A549 (cell line): ENCODE results near the gene ZNF860. TPM values are rescaled to one million over a fixed set of nuclear protein-coding genes. Genes with fewer than 3 reads are reported as not detected.

Source experiments
- ATAC-seq, 2 experiments: fragments of 200-7000 bp in 1 of 2; fragments of >200 bp in 1 of 2; cut with Nextera tagmentation in 1 of 2; cut with Tn5 transposase in 1 of 2; 3 replicates each; pipeline versions ENCODE4 v1.8.0 to v1.9.1; 2018 to 2020; ENCODE audit warnings: mild to moderate bottlenecking in 1 of 2, moderate library complexity in 1 of 2
- CTCF ChIA-PET: fragments of 300-600 bp; sonication (Branson Sonifier 250); formaldehyde crosslinking; extraction: SDS; loops from one replicate; lab custom pipeline; 2021; ENCODE audit warnings: antibody characterized with exemption, inconsistent platforms; lab: Yijun Ruan, JAX
- POLR2A ChIA-PET: fragments of 350-600 bp; formaldehyde crosslinking; extraction: SDS; loops from one replicate; lab custom pipeline; 2021; ENCODE audit warnings: antibody characterized with exemption, inconsistent platforms; lab: Yijun Ruan, JAX
- DNase-seq, 2 experiments: peaks; one replicate each; pipeline versions ENCODE4 v3.0.0 to v3.0.0-alpha.2; 2011 to 2016; ENCODE audit warnings: low read depth in 1 of 2, low spot score in 1 of 2
- FAIRE-seq: peaks from 2 replicates; lab custom pipeline; 2011; peaks lifted over from hg19 to GRCh38; lab: Jason Lieb, UNC
- H3K27ac ChIP-seq, 2 experiments: fragments of >200 bp; sonication (Bioruptor Twin); formaldehyde crosslinking; 3 replicates each; pipeline ENCODE4 v1.5.1; 2016 to 2017
- H3K4me1 ChIP-seq: fragments of >200 bp; sonication (Bioruptor Twin); formaldehyde crosslinking; 3 replicates; pipeline ENCODE4 v1.6.1; 2016
- H3K4me2 ChIP-seq: fragments of >200 bp; sonication (Bioruptor Twin); formaldehyde crosslinking; 3 replicates; pipeline ENCODE4 v1.6.1; 2016
- H3K4me3 ChIP-seq: fragments of >200 bp; sonication (Bioruptor Twin); formaldehyde crosslinking; 3 replicates; pipeline ENCODE4 v1.5.1; 2016
- H3K9me3 ChIP-seq: fragments of >200 bp; sonication (Bioruptor Twin); formaldehyde crosslinking; 3 replicates; pipeline ENCODE4 v1.6.1; 2016
- CHD4 ChIP-seq: fragments of 200-600 bp; sonication (generic); IDR thresholded peaks from 2 replicates; pipeline ENCODE4 v1.6.1; 2016; ENCODE audit warnings: antibody characterized with exemption, mild to moderate bottlenecking, borderline replicate concordance
- CTCF ChIP-seq: fragments of >200 bp; sonication (Bioruptor Twin); formaldehyde crosslinking; IDR thresholded peaks from 3 replicates; pipeline ENCODE4 v1.5.1; 2016
- EP300 ChIP-seq, 2 experiments: fragments of >200 bp; sonication (Bioruptor Twin); formaldehyde crosslinking; IDR thresholded peaks; 2 replicates in 1 of 2; 3 replicates in 1 of 2; pipeline ENCODE4 v1.6.1; 2016 to 2017
- FOSL2 ChIP-seq, 2 experiments: fragments of 450-650 bp in 1 of 2; fragments of >200 bp in 1 of 2; sonication (Bioruptor Twin) in 1 of 2; formaldehyde crosslinking; IDR thresholded peaks; 2 replicates each; pipeline versions ENCODE4 v1.5.0 to v1.6.1; 2016 to 2020; ENCODE audit warnings: mild to moderate bottlenecking in 1 of 2, moderate library complexity in 1 of 2
- FOXS1 ChIP-seq: fragments of 250-450 bp; sonication (Bioruptor Pico); IDR thresholded peaks from 2 replicates; pipeline ENCODE4 v1.5.0; 2020; ENCODE audit warnings: mild to moderate bottlenecking, moderate library complexity
- HEYL ChIP-seq: fragments of 250-450 bp; sonication (Bioruptor Pico); IDR thresholded peaks from 2 replicates; pipeline ENCODE4 v1.8.0; 2021; ENCODE audit warnings: mild to moderate bottlenecking, moderate library complexity
- HMGXB4 ChIP-seq: fragments of 250-450 bp; sonication (Bioruptor Pico); IDR thresholded peaks from 2 replicates; pipeline ENCODE4 v1.5.0; 2021; ENCODE audit warnings: mild to moderate bottlenecking, moderate library complexity, borderline replicate concordance
- JUN ChIP-seq, 2 experiments: fragments of >200 bp; sonication (Bioruptor Twin); formaldehyde crosslinking; IDR thresholded peaks; 2 replicates in 1 of 2; 3 replicates in 1 of 2; pipeline ENCODE4 v1.6.1; 2016 to 2017
- NFE2L2 ChIP-seq: fragments of 150-350 bp; conservative IDR thresholded peaks from 2 replicates; pipeline ENCODE4 v1.6.1; 2014; ENCODE audit warnings: low read length
- NR3C1 ChIP-seq: fragments of >200 bp; sonication (Bioruptor Twin); formaldehyde crosslinking; IDR thresholded peaks from 3 replicates; pipeline ENCODE4 v1.6.1; 2017
- POLR2A ChIP-seq: IDR thresholded peaks from 2 replicates; pipeline ENCODE4 v1.6.1; 2012; ENCODE audit warnings: mild to moderate bottlenecking, low read length
- RARB ChIP-seq: fragments of 250-450 bp; sonication (Bioruptor Pico); IDR thresholded peaks from 2 replicates; pipeline ENCODE4 v1.8.0; 2021; ENCODE audit warnings: mild to moderate bottlenecking, moderate library complexity
- SMC3 ChIP-seq: fragments of >200 bp; sonication (Bioruptor Twin); formaldehyde crosslinking; IDR thresholded peaks from 3 replicates; pipeline ENCODE4 v1.6.1; 2018; ENCODE audit warnings: inconsistent platforms
- USF2 ChIP-seq: fragments of 450-650 bp; IDR thresholded peaks from 2 replicates; pipeline ENCODE4 v1.6.1; 2014; ENCODE audit warnings: antibody characterized with exemption
- ZC3H11A ChIP-seq: fragments of 450-650 bp; IDR thresholded peaks from 2 replicates; pipeline ENCODE4 v1.6.1; 2014; ENCODE audit warnings: antibody characterized with exemption, mild to moderate bottlenecking
- ZSCAN20 ChIP-seq: fragments of 250-450 bp; sonication (Bioruptor Pico); IDR thresholded peaks from 2 replicates; pipeline ENCODE4 v1.8.0; 2022; ENCODE audit warnings: mild to moderate bottlenecking, moderate library complexity
- WGBS: methylation state at CpG from one replicate; pipeline ENCODE4 v1.1.6; 2017; ENCODE audit errors: missing lambda C conversion rate; 5-methylcytosine and 5-hydroxymethylcytosine counted together
- polyA plus RNA-seq, 4 experiments: library from polyadenylated mRNA; depleted of rRNA in 3 of 4; stranded (reverse); fragments of >200 nt; fragmentation: RNase III in 1 of 4; extraction: RNeasy Plus Mini Kit Qiagen cat#74134 plus additional on column Dnase treatment in 1 of 4; gene quantifications; 2 replicates in 3 of 4; 3 replicates in 1 of 4; pipeline ENCODE4 v1.2.3, GENCODE V29; 2011 to 2017

ZNF860 gene
- polyA plus RNA-seq, 2 of the 4 experiments (the other 2 are of a cell fraction), result 1.3 to 2.4 TPM

- no peak for DNase-seq
- Histone ChIP-seq H3K27ac (no peak overlapping the region), H3K4me2 (no peak overlapping the region), H3K9me3 (no peaks in the 10 kb centered on the region), H3K4me1 (peaks cover 42% of the 10 kb centered on the region)
- ATAC-seq, result no peak
- no peak for FAIRE-seq
- TF ChIP-seq SMC3 (no peak), FOSL2 (IDR thresholded peaks at IDR 0.05) (no peak), FOSL2 (CRISPR knock-in tag; IDR thresholded peaks at IDR 0.05) (no peak), HEYL (CRISPR knock-in tag) (no peak), FOXS1 (CRISPR knock-in tag) (no peak), EP300 (IDR thresholded peaks at IDR 0.05) (no peak)
- TF ChIP-seq, all 56 proteins: peak for 0
- POLR2A ChIA-PET, result interaction anchor here (0.6 to 1.0 kb wide), 2 partner anchors 10 to 1059 kb away, joined by 3 read pairs; partner anchors contain the start of genes OSBPL10 and ZNF860
- WGBS, result 97% methylated on average over 3 of the region's 3 CpGs
- no peak overlapping the region for H3K4me3 ChIP-seq
- CTCF ChIA-PET, result interaction anchor here (1.1 to 1.4 kb wide), 2 partner anchors 10 to 55 kb away, joined by 3 read pairs; partner anchors contain the start of genes OSBPL10 and ZNF860
Measured at GRCh38 chr3:31971607-31972006, 9.9 kb upstream of the ZNF860 start.

- 85% methylated on average over 4 of the region's 4 CpGs for WGBS
- Histone ChIP-seq H3K4me1 (peaks cover 35% of the 10 kb centered on the region), H3K27ac (no peak overlapping the region), H3K4me2 (no peak overlapping the region), H3K9me3 (no peaks in the 10 kb centered on the region), H3K4me3 (no peak overlapping the region)
- DNase-seq, result no peak
- FAIRE-seq, result no peak
- no peak for TF ChIP-seq POLR2A
- no peak for TF ChIP-seq RARB (CRISPR knock-in tag)
- TF ChIP-seq JUN (IDR thresholded peaks at IDR 0.05), result no peak
- TF ChIP-seq USF2, result no peak
- no peak for TF ChIP-seq CHD4
- TF ChIP-seq ZC3H11A, result no peak
- TF ChIP-seq ZSCAN20 (CRISPR knock-in tag), result no peak
- no peak for TF ChIP-seq CTCF
- ChIA-PET CTCF (interaction anchor here (1.0 to 1.1 kb wide), 2 partner anchors 10 to 169 kb away, joined by 3 read pairs; no protein-coding TSS in a partner anchor), POLR2A (no interaction called here)
- ATAC-seq, result no peak
Measured at GRCh38 chr3:31973081-31973480, 8.5 kb upstream of the ZNF860 start.

GRCh38 chr3:31973837-31974236, 7.7 kb upstream of the ZNF860 start:
- no peak for ATAC-seq

More at GRCh38 chr3:31973837-31974236, 7.7 kb upstream of the ZNF860 start:
- CTCF ChIA-PET, result interaction anchor here (1.0 to 1.9 kb wide), 4 partner anchors 10 to 169 kb away, joined by 3 to 4 read pairs (median 4); no protein-coding TSS in a partner anchor
- no peak overlapping the region for H3K4me3 ChIP-seq
- POLR2A ChIA-PET, result interaction anchor here (0.5 kb wide), 1 partner anchor 95 kb away, joined by 4 read pairs; no protein-coding TSS in a partner anchor
- FAIRE-seq, result no peak
- no peaks in the 10 kb centered on the region for H3K9me3 ChIP-seq
- peaks cover 35% of the 10 kb centered on the region for H3K4me1 ChIP-seq
- no peak for DNase-seq
- TF ChIP-seq NR3C1, result no peak
- TF ChIP-seq HMGXB4 (CRISPR knock-in tag), result no peak
- TF ChIP-seq NFE2L2, result no peak
- H3K4me2 ChIP-seq, result no peak overlapping the region
- H3K27ac ChIP-seq, result no peak overlapping the region
- WGBS, result 88% methylated on average over 5 of the region's 5 CpGs
